Adrenal gland (tissue), 12 donors: Measurements from ENCODE around the gene RNASEH1. TPM values are rescaled to one million over a fixed set of nuclear protein-coding genes. Genes with fewer than 3 reads are reported as not detected.

Experiments
- DNase-seq, 7 donors: peaks; one replicate each; pipeline ENCODE4 v3.0.0-alpha.2; 2019 to 2020
- H3K27ac ChIP-seq, 5 donors: fragments of 200-600 bp; sonication (generic) in 4 of 5; 1 replicate in 3 of 5; 2 replicates in 2 of 5; pipeline versions ENCODE4 v1.5.1 to v1.8.0; 2016 to 2020; ENCODE audit warnings: mild to moderate bottlenecking in 1 of 5
- H3K27me3 ChIP-seq: fragments of 200-600 bp; 2 replicates; pipeline ENCODE4 v1.8.0; 2021
- H3K36me3 ChIP-seq, 2 donors: fragments of 200-600 bp; replicated peaks in 1 of 2; 1 replicate in 1 of 2; 2 replicates in 1 of 2; pipeline versions ENCODE4 v1.5.1 to v1.8.0; 2018 to 2022
- H3K4me1 ChIP-seq, 2 donors: fragments of 200-600 bp; replicated peaks in 1 of 2; 1 replicate in 1 of 2; 2 replicates in 1 of 2; pipeline versions ENCODE4 v1.5.1 to v1.8.0; 2018 to 2021
- H3K4me3 ChIP-seq, 4 donors: fragments of 200-600 bp; sonication (generic) in 3 of 4; one replicate each; pipeline ENCODE4 v1.5.1; 2016 to 2018
- H3K9me3 ChIP-seq, 3 donors: fragments of 200-600 bp; sonication (generic) in 1 of 3; replicated peaks in 1 of 3; 1 replicate in 2 of 3; 2 replicates in 1 of 3; pipeline versions ENCODE4 v1.5.1 to v1.8.0; 2016 to 2021
- POLR2A ChIP-seq, 2 donors: fragments of 450-650 bp; IDR thresholded peaks; one replicate each; pipeline ENCODE4 v1.6.1; 2017; ENCODE audit warnings: antibody characterized with exemption in 2 of 2, mild to moderate bottlenecking in 2 of 2, moderate library complexity in 1 of 2
- WGBS, 4 donors: extraction: QIAGEN DNeasy Blood & Tissue Kit in 2 of 4; methylation state at CpG; one replicate each; pipeline versions ENCODE4 v1.1.5 to v1.1.7; 2013 to 2017; 5-methylcytosine and 5-hydroxymethylcytosine counted together
- intact Hi-C, 2 donors: fragments of 100-400 bp; cut with DNase I; formaldehyde crosslinking; loops; one replicate each; pipeline versions ENCODE4 v1.14.1 to v1.15.0; 2022 to 2023
- polyA plus RNA-seq, 3 donors: library from polyadenylated mRNA; stranded (reverse); fragments of 200-250 nt in 2 of 3; fragments of 350-450 nt in 1 of 3; fragmentation: Illumina TruSeq in 1 of 3; extraction: RNeasy Lipid Tissue Mini Kit (QIAGEN cat#74804) in 1 of 3; gene quantifications; one replicate each; pipeline ENCODE4 v1.2.3, GENCODE V29; 2013 to 2014
- total RNA-seq, 9 donors: library from RNA; depleted of rRNA in 4 of 9; stranded (reverse); fragments of >200 nt in 4 of 9; fragments of 120-200 nt in 1 of 9; fragmentation: NEBNext Ultra II Directional in 1 of 9; extraction: Animal tissue kit (Norgen Biotek cat#: 25700) in 1 of 9; gene quantifications; one replicate each; pipeline versions ENCODE4 v1.1.0 to v1.2.4, GENCODE V29; 2013 to 2023
- TF ChIP-seq, protein P1 (sequence below), 6 experiments: fragments of 450-650 bp in 4 of 6; fragments of 200-600 bp in 2 of 6; sonication (generic) in 1 of 6; IDR thresholded peaks; 1 replicate in 5 of 6; 2 replicates in 1 of 6; pipeline versions ENCODE4 v1.5.1 to v1.8.0; 2016 to 2021; ENCODE audit warnings: antibody characterized with exemption in 6 of 6, mild to moderate bottlenecking in 2 of 6, moderate library complexity in 1 of 6
- donor health status: healthy with polysubstance abuse.
- donor health status: Bipolar disorder and iron deficiency.
- donor health status: DM: yes; HTN: yes; CAD: no.
- donor health status: DM: no; HTN: no; CAD: no.
- donor health status: DM: no; HTN: no; CAD: no.
- donor health status: DM: yes; HTN: yes; CAD: no.

The RNASEH1 gene
- total and polyA plus RNA-seq, 12 donors: 4.5 to 27.6 (median 17.5) TPM

DNA sequence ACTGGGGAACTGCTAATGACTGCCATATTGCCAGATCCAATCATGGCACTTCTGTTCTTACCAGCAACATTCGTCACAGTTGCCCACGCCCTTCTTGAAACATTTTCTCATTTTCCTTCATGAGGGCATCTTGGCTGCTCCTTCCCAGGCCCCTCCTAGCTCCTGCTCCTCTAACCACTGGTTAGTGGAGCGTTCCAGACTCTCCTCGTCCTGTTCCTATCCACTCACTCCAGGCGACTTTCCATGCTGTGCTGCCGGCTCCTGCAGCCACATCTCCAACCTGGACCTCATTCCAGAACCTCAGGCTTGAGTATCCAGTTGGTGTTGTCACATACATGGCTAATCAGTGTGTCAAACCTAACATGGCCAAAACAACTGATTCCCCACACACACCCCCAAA, 37.5 kb downstream of the RNASEH1 start:
- H3K4me3 ChIP-seq: no peak overlapping the region
- intact Hi-C loops: no loop called here

DNA sequence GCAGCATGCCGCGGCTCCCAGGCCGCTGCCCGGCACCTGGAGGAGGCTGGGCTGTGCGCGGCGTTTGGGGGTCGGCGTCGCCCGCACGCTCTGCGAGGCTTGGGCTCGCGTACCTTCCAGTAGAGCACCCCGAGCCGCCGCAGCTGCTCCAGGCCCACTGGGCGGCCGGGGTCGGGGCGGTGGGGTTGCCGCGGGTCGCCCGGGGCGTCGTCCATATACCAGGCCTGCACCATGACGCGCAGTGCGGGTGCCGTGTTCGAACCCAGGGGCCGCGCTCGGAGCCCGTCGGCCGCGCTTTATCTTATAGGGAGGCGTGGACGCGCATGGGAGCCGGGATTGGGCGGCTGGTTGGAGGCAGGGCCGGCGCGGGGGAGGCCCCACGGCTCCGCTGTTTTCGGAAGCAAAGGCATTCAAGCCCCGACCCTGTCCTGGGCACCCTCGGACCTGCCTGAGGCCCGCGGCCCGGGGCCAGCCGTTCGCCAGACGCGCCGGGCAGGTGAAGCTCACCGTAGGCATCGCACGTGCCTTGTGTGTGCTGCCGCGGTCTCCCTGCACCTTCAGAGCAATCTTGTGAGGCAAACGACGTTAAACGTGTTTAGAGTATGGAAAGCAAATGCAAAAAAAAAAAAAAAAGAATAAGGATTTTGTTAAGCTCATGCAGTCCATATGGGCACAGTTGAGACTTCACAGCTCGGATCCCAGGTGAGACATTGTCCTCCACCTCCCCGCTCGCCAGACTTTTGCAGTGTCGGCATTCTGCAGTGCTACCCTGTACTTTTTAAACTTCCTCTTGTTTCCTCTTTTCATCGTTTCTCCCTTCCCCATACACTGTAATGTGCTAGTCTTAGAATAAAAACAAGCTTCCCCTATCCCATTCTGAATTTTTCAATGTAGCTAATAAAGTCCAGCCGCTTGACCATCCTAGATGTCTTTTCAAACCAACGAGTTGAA, 38.6 kb downstream of the RNASEH1 start, which contains the start of gene ADI1:
Gene ADI1, minus strand, starts transcription at position 277 of the 951 bp plus-strand sequence. Its CDS starts 44 bp downstream, at position 233.
- peaks cover 7 to 38% of the 10 kb centered on the region in 2 donors for H3K4me1 ChIP-seq

More for the DNA sequence above, 37.5 kb downstream of the RNASEH1 start:
- no peak for DNase-seq
- TF ChIP-seq, protein P1, sequence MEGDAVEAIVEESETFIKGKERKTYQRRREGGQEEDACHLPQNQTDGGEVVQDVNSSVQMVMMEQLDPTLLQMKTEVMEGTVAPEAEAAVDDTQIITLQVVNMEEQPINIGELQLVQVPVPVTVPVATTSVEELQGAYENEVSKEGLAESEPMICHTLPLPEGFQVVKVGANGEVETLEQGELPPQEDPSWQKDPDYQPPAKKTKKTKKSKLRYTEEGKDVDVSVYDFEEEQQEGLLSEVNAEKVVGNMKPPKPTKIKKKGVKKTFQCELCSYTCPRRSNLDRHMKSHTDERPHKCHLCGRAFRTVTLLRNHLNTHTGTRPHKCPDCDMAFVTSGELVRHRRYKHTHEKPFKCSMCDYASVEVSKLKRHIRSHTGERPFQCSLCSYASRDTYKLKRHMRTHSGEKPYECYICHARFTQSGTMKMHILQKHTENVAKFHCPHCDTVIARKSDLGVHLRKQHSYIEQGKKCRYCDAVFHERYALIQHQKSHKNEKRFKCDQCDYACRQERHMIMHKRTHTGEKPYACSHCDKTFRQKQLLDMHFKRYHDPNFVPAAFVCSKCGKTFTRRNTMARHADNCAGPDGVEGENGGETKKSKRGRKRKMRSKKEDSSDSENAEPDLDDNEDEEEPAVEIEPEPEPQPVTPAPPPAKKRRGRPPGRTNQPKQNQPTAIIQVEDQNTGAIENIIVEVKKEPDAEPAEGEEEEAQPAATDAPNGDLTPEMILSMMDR (IDR thresholded peaks at IDR 0.05): no peak
- TF ChIP-seq POLR2A (IDR thresholded peaks at IDR 0.05): no peak
- H3K9me3 ChIP-seq: no peaks in the 10 kb centered on the region
- H3K27ac ChIP-seq: no peak overlapping the region
- H3K36me3 ChIP-seq: no peaks in the 10 kb centered on the region
- peaks cover 7 to 45% of the 10 kb centered on the region in 2 donors for H3K4me1 ChIP-seq
- H3K27me3 ChIP-seq: no peaks in the 10 kb centered on the region
- 97 to 99% (median 97%) methylated on average over 6 of the region's 6 CpGs for WGBS, 4 donors

DNA sequence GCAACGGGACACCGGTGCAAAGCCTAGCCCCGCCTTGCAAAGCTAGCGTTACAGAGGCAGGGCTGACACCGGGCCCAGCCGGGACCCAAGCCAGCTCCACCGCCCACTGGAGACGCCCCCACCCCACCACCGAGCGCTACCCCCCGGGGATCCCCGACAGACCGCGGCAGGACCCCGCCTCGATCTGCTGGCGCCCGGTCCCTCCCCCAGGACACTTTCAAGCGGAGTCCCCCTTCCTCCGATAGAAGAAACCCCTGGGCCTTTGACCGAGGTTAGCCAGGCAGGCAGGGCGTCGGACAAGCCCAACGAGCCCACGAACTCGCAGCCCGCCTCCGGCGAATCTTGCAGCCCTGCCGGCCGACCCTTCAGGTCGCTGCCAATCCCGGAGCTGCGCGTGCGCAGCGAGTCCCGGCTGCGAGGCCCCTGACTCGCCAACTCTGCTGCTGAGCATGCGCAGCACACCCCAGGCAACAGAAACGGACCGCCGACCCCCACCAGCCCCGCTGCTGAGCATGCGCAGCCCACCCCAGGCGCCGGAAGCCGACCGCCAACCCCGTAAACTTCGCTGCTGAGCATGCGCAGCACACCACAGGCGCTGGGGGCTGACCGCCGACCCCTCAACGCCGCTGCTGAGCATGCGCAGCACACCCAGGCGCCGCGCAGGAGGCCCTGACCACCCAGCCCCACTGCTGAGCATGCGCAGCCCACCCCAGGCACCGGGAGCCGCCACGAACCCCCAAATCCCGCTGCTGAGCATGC, 39.5 kb downstream of the RNASEH1 start:
- H3K9me3 ChIP-seq: no peaks in the 10 kb centered on the region
- H3K4me1 ChIP-seq: peaks cover 2 to 29% of the 10 kb centered on the region in 2 donors
- peak; percentile 97 to 99 (median 99) for DNase-seq
- intact Hi-C loops: loop anchor here in 1 of 2 donors (5.0 kb wide), 1 partner anchor 54 kb away; no protein-coding TSS in a partner anchor
- 0 to 1% (median 0%) methylated on average over 5 to 67 of the region's 67 CpGs for WGBS, 4 donors
- H3K4me3 ChIP-seq: peak overlapping the region; percentile 69 to 97 (median 78)
- peaks cover 0 to 2% of the 10 kb centered on the region in 2 donors for H3K36me3 ChIP-seq
- H3K27ac ChIP-seq: peak overlapping the region; percentile 93 to 98 (median 97)
- peak; percentile 72 to 82 for TF ChIP-seq POLR2A (IDR thresholded peaks at IDR 0.05)
- TF ChIP-seq, protein P1 (IDR thresholded peaks at IDR 0.05): no peak
- no peaks in the 10 kb centered on the region for H3K27me3 ChIP-seq

More for the DNA sequence above, 38.6 kb downstream of the RNASEH1 start, which contains the start of gene ADI1:
- 4 to 10% (median 6%) methylated on average over 20 to 76 of the region's 76 CpGs for WGBS, 4 donors
- DNase-seq: peak; percentile 80 to 90 (median 85)
- peak; percentile 69 to 74 for TF ChIP-seq POLR2A (IDR thresholded peaks at IDR 0.05)
- TF ChIP-seq, protein P1 (IDR thresholded peaks at IDR 0.05): peak in 1 of 6 experiments; percentile 7
- Histone ChIP-seq H3K9me3 (no peaks in the 10 kb centered on the region), H3K4me3 (peak within 1 kb of the TSS; percentile 69 to 97 (median 78)), H3K36me3 (no peaks in the 10 kb centered on the region), H3K27me3 (no peaks in the 10 kb centered on the region), H3K27ac (peak within 1 kb of the TSS; percentile 93 to 98 (median 97))
- intact Hi-C loops: loop anchor here in 1 of 2 donors (5.0 kb wide), 1 partner anchor 53 kb away; no protein-coding TSS in a partner anchor
